ENCODE results near the gene FRMPD4. TPM values are rescaled to one million over a fixed set of nuclear protein-coding genes. Genes with fewer than 3 reads are reported as not detected.
"Not testable (repeated sequence)": the region's sequence is repeated elsewhere in the genome, so short reads cannot be mapped to it uniquely, and the experiment has no call there.

FRMPD4 gene
- total RNA-seq, 3 donors from 2014 or later (not counting 1 experiment from before 2014, with no cell fraction given) = not detected

GRCh38 chrX:12159799-12160198 is 21.5 kb downstream of the FRMPD4 start:
- Histone ChIP-seq H3K4me1 (ENCODE audit: control insufficient read depth, insufficient read depth, low read length) (no peaks in the 10 kb centered on the region), H3K27ac (ENCODE audit: low read length) (no peak overlapping the region), H3K4me3 (ENCODE audit: low read length) (no peak overlapping the region), H3K9me3 (ENCODE audit: control insufficient read depth, insufficient read depth, low read length) (no peaks in the 10 kb centered on the region), H3K27me3 (ENCODE audit: control insufficient read depth, insufficient read depth, low read length) (no peaks in the 10 kb centered on the region), H3K36me3 (ENCODE audit: control insufficient read depth, insufficient read depth, low read length) (no peaks in the 10 kb centered on the region)
- Mint-ChIP-seq H3K4me1 (no peaks in the 10 kb centered on the region), H3K36me3 (no peaks in the 10 kb centered on the region), H3K9me3 (no peaks in the 10 kb centered on the region), H3K27ac (no peak overlapping the region), H3K4me3 (no peak overlapping the region), H3K27me3 (ENCODE audit: low read depth in 2 of 2) (no peaks in the 10 kb centered on the region)
- ATAC-seq (no peak), DNase-seq (no peak)
- WGBS (ENCODE audit: insufficient coverage) = 0% methylated on average over 2 of the region's 4 CpGs
- TF ChIP-seq CTCF (IDR thresholded peaks at IDR 0.05) = no peak
- intact Hi-C loops (cut with micrococcal nuclease) = no loop called here

- H3K36me3 Mint-ChIP-seq = no peaks in the 10 kb centered on the region
- no peak overlapping the region for H3K4me3 Mint-ChIP-seq
- no peaks in the 10 kb centered on the region for H3K4me1 Mint-ChIP-seq
- no peaks in the 10 kb centered on the region for H3K27me3 Mint-ChIP-seq (ENCODE audit: low read depth in 2 of 2)
- H3K4me1 ChIP-seq (ENCODE audit: control insufficient read depth, insufficient read depth, low read length) = no peaks in the 10 kb centered on the region
- H3K27ac ChIP-seq (ENCODE audit: low read length) = no peak overlapping the region
- WGBS (ENCODE audit: insufficient coverage) = 100% methylated on average over 1 of the region's 2 CpGs
- H3K36me3 ChIP-seq (ENCODE audit: control insufficient read depth, insufficient read depth, low read length) = no peaks in the 10 kb centered on the region
- DNase-seq (no peak), ATAC-seq (no peak)
- intact Hi-C loops (cut with micrococcal nuclease) = no loop called here
- H3K27ac Mint-ChIP-seq = no peak overlapping the region
- peaks cover 0 to 4% of the 10 kb centered on the region in 2 donors for H3K9me3 Mint-ChIP-seq
- no peaks in the 10 kb centered on the region for H3K9me3 ChIP-seq (ENCODE audit: control insufficient read depth, insufficient read depth, low read length)
- TF ChIP-seq CTCF (IDR thresholded peaks at IDR 0.05) = no peak
- no peaks in the 10 kb centered on the region for H3K27me3 ChIP-seq (ENCODE audit: control insufficient read depth, insufficient read depth, low read length)
- no peak overlapping the region for H3K4me3 ChIP-seq (ENCODE audit: low read length)
Measured at GRCh38 chrX:12162420-12162819, 24.1 kb downstream of the FRMPD4 start.

GRCh38 chrX:12164180-12164579 is 25.9 kb downstream of the FRMPD4 start:
- H3K27me3 ChIP-seq (ENCODE audit: control insufficient read depth, insufficient read depth, low read length); H3K4me1 ChIP-seq (ENCODE audit: control insufficient read depth, insufficient read depth, low read length); H3K9me3 Mint-ChIP-seq; H3K36me3 Mint-ChIP-seq; H3K27ac Mint-ChIP-seq; DNase-seq; H3K4me3 ChIP-seq (ENCODE audit: low read length); H3K27me3 Mint-ChIP-seq (ENCODE audit: low read depth in 2 of 2); ATAC-seq; H3K4me1 Mint-ChIP-seq; H3K27ac ChIP-seq (ENCODE audit: low read length); H3K9me3 ChIP-seq (ENCODE audit: control insufficient read depth, insufficient read depth, low read length); H3K4me3 Mint-ChIP-seq; intact Hi-C loops (cut with micrococcal nuclease); H3K36me3 ChIP-seq (ENCODE audit: control insufficient read depth, insufficient read depth, low read length): not testable (repeated sequence)
- no CpG with 5 or more reads among the region's 3 CpGs for WGBS (ENCODE audit: insufficient coverage)

- DNase-seq (no peak), ATAC-seq (no peak)
- Mint-ChIP-seq H3K27ac (no peak overlapping the region), H3K9me3 (peaks cover 4 to 9% of the 10 kb centered on the region in 2 donors), H3K27me3 (ENCODE audit: low read depth in 2 of 2) (no peaks in the 10 kb centered on the region), H3K4me1 (no peaks in the 10 kb centered on the region), H3K4me3 (no peak overlapping the region), H3K36me3 (peaks cover 6% of the 10 kb centered on the region)
- Histone ChIP-seq H3K4me3 (ENCODE audit: low read length) (no peak overlapping the region), H3K27me3 (ENCODE audit: control insufficient read depth, insufficient read depth, low read length) (no peaks in the 10 kb centered on the region), H3K9me3 (ENCODE audit: control insufficient read depth, insufficient read depth, low read length) (no peaks in the 10 kb centered on the region), H3K36me3 (ENCODE audit: control insufficient read depth, insufficient read depth, low read length) (no peaks in the 10 kb centered on the region), H3K4me1 (ENCODE audit: control insufficient read depth, insufficient read depth, low read length) (no peaks in the 10 kb centered on the region), H3K27ac (ENCODE audit: low read length) (no peak overlapping the region)
- 93% methylated on average over 3 of the region's 3 CpGs for WGBS (ENCODE audit: insufficient coverage)
- intact Hi-C loops (cut with micrococcal nuclease) = no loop called here
- no peak for TF ChIP-seq CTCF (IDR thresholded peaks at IDR 0.05)
Measured at GRCh38 chrX:12170755-12171154, 32.5 kb downstream of the FRMPD4 start.
